GM23248 (cell line): Measurements from ENCODE around the gene DKKL1. TPM values are rescaled to one million over a fixed set of nuclear protein-coding genes. Genes with fewer than 3 reads are reported as not detected.

Experiments used
- DNase-seq: peaks from one replicate; pipeline ENCODE4 v3.0.0-alpha.2; 2015
- H2AFZ ChIP-seq: fragments of 200-600 bp; sonication (generic); 2 replicates; pipeline ENCODE4 v1.6.1; 2016; ENCODE audit warnings: antibody characterized with exemption
- H3F3A ChIP-seq: fragments of 200-600 bp; sonication (generic); 2 replicates; pipeline ENCODE4 v1.6.1; 2016; ENCODE audit warnings: mild to moderate bottlenecking, antibody characterized with exemption, mixed run types; ENCODE audit not compliant: insufficient read depth
- H3K27ac ChIP-seq: fragments of 200-600 bp; sonication (generic); 2 replicates; pipeline ENCODE4 v1.5.1; 2016; ENCODE audit warnings: mild to moderate bottlenecking
- H3K27me3 ChIP-seq: fragments of 200-600 bp; sonication (generic); replicated peaks from 2 replicates; pipeline ENCODE4 v1.6.1; 2016; ENCODE audit warnings: mild to moderate bottlenecking; ENCODE audit not compliant: insufficient read depth
- H3K36me3 ChIP-seq: fragments of 200-600 bp; sonication (generic); 2 replicates; pipeline ENCODE4 v1.6.1; 2016; ENCODE audit warnings: low read depth, mild to moderate bottlenecking
- H3K4me1 ChIP-seq: fragments of 200-600 bp; sonication (generic); 2 replicates; pipeline ENCODE4 v1.6.1; 2016; ENCODE audit warnings: mild to moderate bottlenecking; ENCODE audit not compliant: insufficient read depth
- H3K4me2 ChIP-seq: fragments of 200-600 bp; sonication (generic); one replicate; pipeline ENCODE4 v1.6.1; 2016; ENCODE audit warnings: mild to moderate bottlenecking; ENCODE audit not compliant: unreplicated experiment
- H3K4me3 ChIP-seq: fragments of 200-600 bp; sonication (generic); 2 replicates; pipeline ENCODE4 v1.5.1; 2016; ENCODE audit warnings: mild to moderate bottlenecking
- H3K79me2 ChIP-seq: fragments of 200-600 bp; sonication (generic); 2 replicates; pipeline ENCODE4 v1.6.1; 2016; ENCODE audit warnings: mild to moderate bottlenecking; ENCODE audit not compliant: insufficient read depth
- H3K9ac ChIP-seq: fragments of 200-600 bp; sonication (generic); 2 replicates; pipeline ENCODE4 v1.6.1; 2016; ENCODE audit warnings: mild to moderate bottlenecking
- H3K9me2 ChIP-seq: fragments of 200-600 bp; sonication (generic); 2 replicates; pipeline ENCODE4 v1.6.1; 2016; ENCODE audit warnings: mixed run types, mild to moderate bottlenecking, moderate library complexity; ENCODE audit not compliant: insufficient read depth
- H3K9me3 ChIP-seq: fragments of 200-600 bp; sonication (generic); one replicate; pipeline ENCODE4 v1.6.1; 2017; ENCODE audit warnings: low read depth
- H4K20me1 ChIP-seq: fragments of 200-600 bp; sonication (generic); 2 replicates; pipeline ENCODE4 v1.6.0; 2016; ENCODE audit not compliant: insufficient read depth
- EZH2 ChIP-seq: fragments of 200-600 bp; sonication (generic); IDR thresholded peaks from 2 replicates; pipeline ENCODE4 v1.6.1; 2018; ENCODE audit warnings: antibody characterized with exemption, mild to moderate bottlenecking; ENCODE audit not compliant: insufficient read depth, poor library complexity, severe bottlenecking
- EZH2phosphoT487 ChIP-seq: fragments of 200-600 bp; sonication (generic); IDR thresholded peaks from 2 replicates; pipeline ENCODE4 v1.6.1; 2018; ENCODE audit warnings: antibody characterized with exemption, moderate library complexity, mild to moderate bottlenecking, low read depth; ENCODE audit not compliant: insufficient read depth
- WGBS, 2 experiments: methylation state at CpG; one replicate each; pipeline ENCODE4 v1.1.6; 2015 to 2017; ENCODE audit warnings: low lambda C conversion rate in 2 of 2, low coverage in 1 of 2; ENCODE audit errors: missing lambda C conversion rate in 2 of 2; 5-methylcytosine and 5-hydroxymethylcytosine counted together
- in situ Hi-C: fragments of 300-500 bp; cut with MboI; formaldehyde crosslinking; loops from 2 replicates; pipeline ENCODE4 v1.15.0; 2020
- polyA plus RNA-seq: library from polyadenylated mRNA; unstranded; fragments of >200 nt; fragmentation: Nextera tagmentation; extraction: Ambion mirVana; gene quantifications from 2 replicates; pipeline ENCODE4 v1.2.1, GENCODE V29; 2016
- total RNA-seq: library from RNA; depleted of rRNA; stranded (reverse); fragments of >200 nt; shearing (Covaris generic); gene quantifications from 2 replicates; pipeline ENCODE4 v1.2.3, GENCODE V29; 2014

DKKL1 gene
- total and polyA plus RNA-seq, 2 experiments from 2014 or later: not detected

GRCh38 chr19:49400029-49400428, 36.4 kb downstream of the DKKL1 start:
- no peaks in the 10 kb centered on the region for H3K79me2 ChIP-seq
- H2AFZ ChIP-seq: no peak overlapping the region
- H3K9me2 ChIP-seq: no peaks in the 10 kb centered on the region
- DNase-seq: peak; percentile 48
- H3K27ac ChIP-seq: no peak overlapping the region
- no peak overlapping the region for H3K4me3 ChIP-seq
- no peaks in the 10 kb centered on the region for H4K20me1 ChIP-seq
- 41 to 43% methylated on average over 6 of the region's 6 CpGs for WGBS, 2 experiments
- no peaks in the 10 kb centered on the region for H3K36me3 ChIP-seq
- no peak overlapping the region for H3K4me2 ChIP-seq
- no peak overlapping the region for H3K9ac ChIP-seq
- H3K9me3 ChIP-seq: no peaks in the 10 kb centered on the region
- H3F3A ChIP-seq: no peaks in the 10 kb centered on the region
- H3K4me1 ChIP-seq: no peaks in the 10 kb centered on the region
- TF ChIP-seq EZH2phosphoT487: no peak
- TF ChIP-seq EZH2: no peak
- no peaks in the 10 kb centered on the region; the same call in 1 of the 2 replicates for H3K27me3 ChIP-seq
- in situ Hi-C loops: no loop called here

DNA sequence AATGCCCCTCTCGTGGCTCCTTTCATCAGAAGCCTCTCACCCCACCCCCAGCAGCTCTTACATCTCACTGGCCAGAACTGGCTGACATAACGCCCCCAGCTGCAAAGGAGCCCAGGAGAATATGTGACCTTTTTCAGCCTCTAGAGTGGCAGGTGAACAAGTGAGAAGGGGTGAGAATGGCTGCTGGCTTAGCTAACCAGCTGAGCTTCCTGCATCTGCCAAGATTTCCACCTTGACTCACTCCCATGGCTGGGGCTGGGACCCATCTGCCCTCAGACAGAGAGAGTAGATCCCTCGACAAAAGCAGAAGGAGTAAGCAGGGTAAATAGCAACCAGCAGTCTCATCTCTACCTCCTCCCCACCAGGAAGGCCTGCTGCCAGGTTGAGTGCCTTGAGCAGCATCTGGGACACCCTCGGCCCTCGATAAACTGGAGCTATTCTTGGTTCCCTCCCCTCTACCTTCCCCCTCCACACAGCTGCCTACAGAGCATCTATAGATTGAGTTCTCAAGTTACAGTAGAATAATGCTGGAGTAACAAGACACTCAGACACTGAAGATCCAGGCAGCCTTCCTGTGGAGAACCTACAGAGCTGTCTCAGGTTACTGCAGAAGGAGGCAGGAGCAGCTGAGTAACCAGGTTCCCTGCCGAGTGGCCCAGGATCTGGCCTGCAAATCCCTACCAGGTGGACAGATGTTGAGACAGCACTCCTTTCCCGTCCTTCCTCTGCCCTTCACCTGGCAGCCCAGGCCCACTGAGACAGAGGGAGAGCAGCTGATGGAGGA, 39.9 kb downstream of the DKKL1 start:
- no peaks in the 10 kb centered on the region for H4K20me1 ChIP-seq
- no peaks in the 10 kb centered on the region; the same call in 1 of the 2 replicates for H3K27me3 ChIP-seq
- no peak for DNase-seq
- H3F3A ChIP-seq: no peaks in the 10 kb centered on the region
- H3K36me3 ChIP-seq: no peaks in the 10 kb centered on the region
- H3K9me2 ChIP-seq: no peaks in the 10 kb centered on the region
- H3K27ac ChIP-seq: no peak overlapping the region
- no peak overlapping the region for H3K9ac ChIP-seq
- WGBS, 2 experiments: 47 to 57% methylated on average over 7 of the region's 7 CpGs
- H3K4me3 ChIP-seq: no peak overlapping the region
- H3K79me2 ChIP-seq: no peaks in the 10 kb centered on the region
- no peak for TF ChIP-seq EZH2
- no peak for TF ChIP-seq EZH2phosphoT487
- no peak overlapping the region for H3K4me2 ChIP-seq
- no peaks in the 10 kb centered on the region for H3K9me3 ChIP-seq
- H3K4me1 ChIP-seq: no peaks in the 10 kb centered on the region
- in situ Hi-C loops: no loop called here
- no peak overlapping the region for H2AFZ ChIP-seq

DNA sequence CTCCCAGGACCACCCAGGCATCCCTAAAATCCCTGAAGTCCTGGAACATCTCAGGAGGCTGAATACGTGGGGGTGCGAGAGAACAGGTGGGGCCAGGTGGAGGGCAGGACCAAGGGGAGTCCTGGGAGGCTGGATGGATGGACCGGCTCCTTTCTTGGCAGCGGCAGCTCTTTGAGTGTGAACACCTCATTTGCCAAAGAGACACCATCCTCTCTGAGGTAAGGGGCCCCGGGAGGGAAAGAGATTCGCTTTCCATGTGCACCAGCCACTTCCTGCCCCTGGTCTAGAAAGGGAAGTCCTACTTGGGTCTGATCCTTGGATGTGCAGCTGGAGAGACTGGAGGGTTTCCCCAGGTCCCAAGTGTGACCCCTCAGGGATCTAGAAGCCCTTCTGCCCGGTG, 43.4 kb downstream of the DKKL1 start:
- 56 to 58% methylated on average over 7 of the region's 7 CpGs for WGBS, 2 experiments
- Histone ChIP-seq H3K36me3 (no peaks in the 10 kb centered on the region), H2AFZ (no peak overlapping the region), H3K27ac (no peak overlapping the region), H3K9me2 (no peaks in the 10 kb centered on the region), H3K79me2 (no peaks in the 10 kb centered on the region), H3K9me3 (no peaks in the 10 kb centered on the region), H3K9ac (no peak overlapping the region), H3K4me1 (no peaks in the 10 kb centered on the region), H3F3A (no peaks in the 10 kb centered on the region), H3K4me2 (no peak overlapping the region), H3K4me3 (no peak overlapping the region), H3K27me3 (no peaks in the 10 kb centered on the region; the same call in 1 of the 2 replicates), H4K20me1 (no peaks in the 10 kb centered on the region)
- in situ Hi-C loops: no loop called here
- no peak for TF ChIP-seq EZH2phosphoT487
- TF ChIP-seq EZH2: no peak
- DNase-seq: no peak

DNA sequence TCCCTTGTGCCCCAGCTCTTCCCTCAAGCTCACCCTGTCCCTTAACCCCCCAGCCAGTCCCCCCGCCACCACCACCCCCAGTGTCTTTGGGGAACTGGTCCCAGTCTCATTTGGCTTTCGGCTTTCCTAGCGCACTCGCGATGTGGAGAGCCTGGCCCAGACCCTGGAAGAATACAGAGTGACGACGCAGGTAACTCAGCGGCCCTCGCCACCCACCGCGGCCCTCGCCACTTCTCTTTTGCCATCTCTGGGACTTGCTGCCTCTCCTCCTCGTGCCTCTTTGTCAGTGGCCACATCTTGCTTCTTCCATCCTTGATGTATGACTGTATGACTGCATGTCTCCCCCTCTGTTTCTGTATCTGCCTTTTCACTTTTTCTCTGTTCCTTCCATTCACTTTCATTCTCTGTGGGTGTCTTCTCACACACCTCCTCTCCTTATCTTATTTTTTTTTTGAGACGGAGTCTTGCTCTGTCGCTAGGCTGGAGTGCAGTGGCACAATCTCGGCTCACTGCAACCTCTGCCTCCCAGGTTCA, 43.9 kb downstream of the DKKL1 start:
- no peak overlapping the region for H3K27ac ChIP-seq
- H3K9ac ChIP-seq: no peak overlapping the region
- no peaks in the 10 kb centered on the region for H3K9me3 ChIP-seq
- no peak overlapping the region for H3K4me2 ChIP-seq
- no peaks in the 10 kb centered on the region for H3K36me3 ChIP-seq
- H4K20me1 ChIP-seq: no peaks in the 10 kb centered on the region
- no peaks in the 10 kb centered on the region for H3K9me2 ChIP-seq
- H3K79me2 ChIP-seq: no peaks in the 10 kb centered on the region
- 84 to 87% methylated on average over 15 to 16 of the region's 16 CpGs for WGBS, 2 experiments
- DNase-seq: no peak
- in situ Hi-C loops: no loop called here
- TF ChIP-seq EZH2: no peak
- TF ChIP-seq EZH2phosphoT487: no peak
- no peaks in the 10 kb centered on the region; the same call in 1 of the 2 replicates for H3K27me3 ChIP-seq
- no peak overlapping the region for H3K4me3 ChIP-seq
- no peaks in the 10 kb centered on the region for H3F3A ChIP-seq
- H3K4me1 ChIP-seq: no peaks in the 10 kb centered on the region
- no peak overlapping the region for H2AFZ ChIP-seq
